ENCODE measurements around the gene TTLL8. TPM values are rescaled to one million over a fixed set of nuclear protein-coding genes. Genes with fewer than 3 reads are reported as not detected.

The TTLL8 gene
- total and polyA plus RNA-seq, 7 donors, result not detected

GRCh38 chr22:50045211-50046018 lies 12.7 kb downstream of the TTLL8 start:
- H3K27ac ChIP-seq, result no peak overlapping the region
- intact Hi-C loops (cut with DNase I), result no loop called here
- H3K4me3 ChIP-seq, result no peak overlapping the region
- H3K4me1 ChIP-seq, result no peaks in the 10 kb centered on the region
- no peaks in the 10 kb centered on the region for H3K9me3 ChIP-seq
- ATAC-seq, result no peak
- no peaks in the 10 kb centered on the region for H3K36me3 ChIP-seq (ENCODE audit: insufficient read depth in 1 of 2, low read depth in 1 of 2)
- DNase-seq, result no peak
- no peak for TF ChIP-seq CTCF (IDR thresholded peaks at IDR 0.05)
- WGBS, 3 donors, result 65 to 74% (median 70%) methylated on average over 34 to 35 of the region's 35 CpGs
- H3K27me3 ChIP-seq (ENCODE audit: insufficient read depth in 3 of 3, low read length in 2 of 3), result peaks cover 0 to 31% (median 15%) of the 10 kb centered on the region in 3 donors

GRCh38 chr22:50044485-50045118 lies 13.5 kb downstream of the TTLL8 start:
- 67 to 71% (median 69%) methylated on average over 30 of the region's 30 CpGs for WGBS, 3 donors
- no peak overlapping the region for H3K4me3 ChIP-seq
- ATAC-seq (no peak), DNase-seq (no peak)
- no peaks in the 10 kb centered on the region for H3K36me3 ChIP-seq (ENCODE audit: insufficient read depth in 1 of 2, low read depth in 1 of 2)
- intact Hi-C loops (cut with DNase I), result no loop called here
- TF ChIP-seq CTCF (IDR thresholded peaks at IDR 0.05), result no peak
- no peaks in the 10 kb centered on the region for H3K4me1 ChIP-seq
- H3K27me3 ChIP-seq (ENCODE audit: insufficient read depth in 3 of 3, low read length in 2 of 3), result peaks cover 0 to 23% (median 15%) of the 10 kb centered on the region in 3 donors
- H3K27ac ChIP-seq, result no peak overlapping the region
- H3K9me3 ChIP-seq, result no peaks in the 10 kb centered on the region

GRCh38 chr22:50041361-50042065 lies 16.6 kb downstream of the TTLL8 start:
- 82 to 86% (median 86%) methylated on average over 17 of the region's 17 CpGs for WGBS, 3 donors
- ATAC-seq, result no peak
- Histone ChIP-seq H3K4me3 (no peak overlapping the region), H3K27ac (no peak overlapping the region), H3K36me3 (ENCODE audit: insufficient read depth in 1 of 2, low read depth in 1 of 2) (no peaks in the 10 kb centered on the region), H3K9me3 (peaks cover 4% of the 10 kb centered on the region), H3K27me3 (ENCODE audit: insufficient read depth in 3 of 3, low read length in 2 of 3) (peaks cover 0 to 16% (median 8%) of the 10 kb centered on the region in 3 donors), H3K4me1 (no peaks in the 10 kb centered on the region)
- no peak for TF ChIP-seq CTCF (IDR thresholded peaks at IDR 0.05)
- DNase-seq, result no peak
- intact Hi-C loops (cut with DNase I), result no loop called here

GRCh38 chr22:50040717-50041116 lies 17.4 kb downstream of the TTLL8 start:
- no peaks in the 10 kb centered on the region for H3K36me3 ChIP-seq (ENCODE audit: insufficient read depth in 1 of 2, low read depth in 1 of 2)
- no peak for TF ChIP-seq CTCF (IDR thresholded peaks at IDR 0.05)
- no peak overlapping the region for H3K4me3 ChIP-seq
- intact Hi-C loops (cut with DNase I), result no loop called here
- no peak overlapping the region for H3K27ac ChIP-seq
- H3K4me1 ChIP-seq, result no peaks in the 10 kb centered on the region
- ATAC-seq (no peak), DNase-seq (no peak)
- peaks cover 4% of the 10 kb centered on the region for H3K9me3 ChIP-seq
- peaks cover 0 to 16% (median 4%) of the 10 kb centered on the region in 3 donors for H3K27me3 ChIP-seq (ENCODE audit: insufficient read depth in 3 of 3, low read length in 2 of 3)
- WGBS, 3 donors, result 75 to 84% (median 78%) methylated on average over 7 of the region's 7 CpGs

All from psoas muscle (tissue), 8 donors.